ENCODE results near the gene OR1D5.
"Not testable (repeated sequence)": the region's sequence is repeated elsewhere in the genome, so short reads cannot be mapped to it uniquely, and the experiment has no call there.

OR1D5 gene

DNA sequence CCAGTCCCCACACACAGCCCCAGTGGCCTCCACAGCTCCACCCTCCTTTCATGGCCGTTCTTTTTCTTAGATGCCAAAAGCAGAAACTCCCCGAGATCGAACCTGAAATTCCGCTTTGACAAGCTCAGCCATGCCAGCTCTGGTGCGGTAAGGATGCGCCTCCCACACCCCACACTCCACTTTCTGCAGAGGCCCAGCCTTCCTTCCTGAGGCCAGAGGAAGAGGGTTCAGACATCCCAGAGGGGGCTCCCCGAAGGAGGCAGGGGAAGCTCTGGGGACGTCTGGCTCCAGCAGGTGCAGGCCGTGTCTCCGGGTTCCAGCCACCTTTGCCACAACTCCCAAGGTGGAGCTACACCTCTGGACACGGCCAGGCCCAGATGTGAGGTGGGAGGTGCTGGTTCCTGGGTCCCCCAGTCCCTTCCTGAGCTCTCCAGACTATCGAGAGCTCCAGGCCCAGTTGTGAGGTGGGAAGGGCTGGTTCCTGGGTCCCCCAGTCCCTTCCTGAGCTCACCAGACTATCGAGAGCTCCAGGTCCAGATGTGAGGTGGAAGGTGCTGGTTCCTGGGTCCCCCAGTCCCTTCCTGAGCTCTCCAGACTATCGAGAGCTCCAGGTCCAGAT is 32.4 kb downstream of the OR1D5 start:
- DNase-seq: not testable (repeated sequence)

GRCh38 chr17:3030096-3030495 is 33.3 kb downstream of the OR1D5 start:
- peak; percentile 82 for DNase-seq

- DNase-seq: no peak
Observed at GRCh38 chr17:3029213-3029913, 34.0 kb downstream of the OR1D5 start.

- DNase-seq: no peak
Observed at GRCh38 chr17:3027786-3028532, 35.4 kb downstream of the OR1D5 start.

GRCh38 chr17:3026856-3027751 is 36.3 kb downstream of the OR1D5 start:
- DNase-seq: no peak

GRCh38 chr17:3026125-3026855 is 37.1 kb downstream of the OR1D5 start:
- DNase-seq: no peak

- DNase-seq: no peak
Observed at GRCh38 chr17:3025421-3026124, 37.8 kb downstream of the OR1D5 start.

DNA sequence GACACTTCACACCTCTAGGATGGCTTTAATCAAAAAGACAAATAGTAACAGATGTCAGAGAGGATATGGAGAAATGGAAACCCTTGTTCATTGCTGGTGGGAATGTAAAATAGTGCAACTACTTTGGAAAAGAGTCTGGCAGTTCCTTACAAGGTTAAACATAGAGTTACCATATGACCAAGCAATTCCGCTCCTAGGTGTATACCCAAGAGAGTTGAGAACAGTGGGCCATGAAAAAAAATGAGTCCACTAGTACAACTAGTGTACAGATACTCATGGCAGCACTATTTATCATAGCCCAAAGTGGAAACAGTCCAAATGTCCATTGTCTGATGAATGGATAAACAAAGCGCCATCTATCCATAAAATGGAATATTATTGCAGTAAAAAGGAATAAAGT is 39.1 kb downstream of the OR1D5 start:
- no peak for DNase-seq

DNA sequence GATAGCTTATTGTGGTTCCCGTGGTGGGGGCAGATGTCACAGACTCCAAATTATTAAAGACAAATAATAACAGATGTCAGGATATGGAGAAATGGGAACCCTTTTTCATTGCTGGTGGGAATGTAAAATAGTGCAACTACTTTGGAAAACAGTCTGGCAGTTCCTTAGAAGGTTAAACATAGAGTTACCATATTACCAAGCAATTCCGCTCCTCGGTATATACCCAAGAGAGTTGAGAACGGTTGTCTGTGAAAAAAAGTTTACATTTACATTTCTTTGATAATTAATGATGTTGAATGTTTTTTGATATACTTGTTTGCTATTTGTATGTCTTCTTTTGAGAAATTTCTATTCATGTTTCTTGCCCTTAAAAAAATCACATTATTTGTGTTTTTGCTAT is 41.2 kb downstream of the OR1D5 start:
- DNase-seq: no peak

DNA sequence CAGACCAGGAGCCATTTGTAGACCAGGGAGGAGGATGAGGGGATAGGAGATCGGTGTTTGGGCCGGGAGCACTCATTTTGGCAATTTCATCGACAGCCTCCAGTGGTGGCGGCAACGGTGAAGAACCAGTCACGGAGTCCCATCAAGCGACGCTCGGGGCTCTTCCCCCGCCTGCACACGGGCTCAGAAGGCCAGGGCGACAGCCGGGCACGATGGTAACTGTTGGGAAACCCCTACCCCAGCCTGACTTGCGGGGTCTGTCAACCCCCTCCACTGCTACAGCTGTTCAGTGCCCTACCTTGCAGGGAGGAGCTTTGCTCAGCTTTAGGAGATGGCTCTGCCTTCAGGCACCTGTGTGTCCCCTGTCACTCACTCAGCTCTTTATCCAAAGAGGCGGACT is 43.0 kb downstream of the OR1D5 start:
- no peak for DNase-seq

GRCh38 chr17:3019761-3020160 is 43.6 kb downstream of the OR1D5 start:
- DNase-seq: no peak

- no peak for DNase-seq
Observed at GRCh38 chr17:3017936-3018335, 45.5 kb downstream of the OR1D5 start.

DNA sequence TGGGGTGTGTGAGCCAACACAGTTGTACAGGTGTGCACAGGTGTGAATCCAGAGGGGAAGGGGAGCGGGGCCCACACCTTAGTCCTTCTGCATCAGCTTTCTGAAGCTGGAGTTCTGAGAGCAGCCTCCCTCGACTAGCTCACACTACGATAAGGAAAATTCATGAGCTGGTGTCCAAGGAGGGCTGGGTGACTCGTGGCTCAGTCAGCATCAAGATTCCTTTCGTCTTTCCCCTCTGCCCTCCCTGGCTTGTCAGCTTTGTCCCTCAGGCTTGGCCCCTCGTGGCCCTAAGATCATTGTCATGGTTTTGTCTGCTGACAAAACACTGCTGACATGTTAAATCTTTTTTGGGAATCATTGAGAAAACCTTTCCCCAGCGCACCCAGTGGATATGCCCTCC is 47.5 kb downstream of the OR1D5 start:
- DNase-seq: peak; percentile 42

DNA sequence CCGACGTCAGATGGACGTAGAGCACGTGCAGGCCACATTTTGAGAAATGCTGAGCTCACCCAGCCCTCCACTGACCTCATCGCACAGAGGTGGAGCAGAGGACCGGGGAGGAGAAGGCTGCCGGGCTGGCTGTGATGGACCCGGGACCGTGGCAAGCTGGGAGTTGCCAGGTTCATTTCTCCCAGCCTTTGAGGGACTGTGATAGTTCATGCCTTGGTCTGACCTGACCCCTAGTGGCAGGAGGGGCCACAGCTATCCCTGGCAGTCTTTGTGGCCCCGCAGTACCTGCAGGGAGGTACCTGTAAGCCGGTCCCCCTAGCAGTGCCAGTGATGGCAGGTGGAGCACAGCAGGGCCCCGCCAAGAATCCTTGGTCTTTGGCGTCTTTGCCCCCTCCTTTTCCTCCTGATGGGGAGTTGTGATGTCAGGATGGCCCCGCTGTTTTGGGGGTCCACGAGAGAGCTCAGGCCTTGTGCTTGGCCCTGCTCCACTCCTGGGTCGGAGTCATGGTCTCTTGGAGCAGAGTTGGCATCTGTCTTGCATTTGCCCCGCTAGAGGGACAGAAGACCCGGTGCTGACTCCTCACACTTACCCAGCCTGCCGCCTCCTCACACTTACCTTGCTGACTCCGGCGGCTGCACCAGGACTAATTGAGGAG is 50.4 kb downstream of the OR1D5 start:
- DNase-seq: peak; percentile 37
